Mucosa of descending colon (tissue), 3 donors: ENCODE results near the gene PRR30. TPM values are rescaled to one million over a fixed set of nuclear protein-coding genes. Genes with fewer than 3 reads are reported as not detected.
"Not testable (repeated sequence)": the region's sequence is repeated elsewhere in the genome, so short reads cannot be mapped to it uniquely, and the experiment has no call there.

Source experiments
- ATAC-seq: fragments of 200-7000 bp; cut with Tn5 transposase; one replicate; pipeline ENCODE4 v1.9.1; 2020; ENCODE audit warnings: mild to moderate bottlenecking, moderate library complexity
- DNase-seq, 3 donors: peaks; one replicate each; pipeline ENCODE4 v3.0.0-alpha.2; 2020
- H3K36me3 ChIP-seq: fragments of 200-600 bp; one replicate; pipeline ENCODE4 v1.8.0; 2021; ENCODE audit warnings: low read depth, mild to moderate bottlenecking
- H3K4me1 ChIP-seq: fragments of 200-600 bp; one replicate; pipeline ENCODE4 v1.8.0; 2021; ENCODE audit warnings: low read depth, mild to moderate bottlenecking
- H3K4me3 ChIP-seq: fragments of 200-600 bp; one replicate; pipeline ENCODE4 v1.8.0; 2021; ENCODE audit warnings: mild to moderate bottlenecking
- H3K9me3 ChIP-seq: fragments of 200-600 bp; one replicate; pipeline ENCODE4 v1.8.0; 2021; ENCODE audit warnings: mild to moderate bottlenecking
- intact Hi-C, 2 donors: fragments of 100-400 bp; cut with DNase I in 1 of 2; cut with micrococcal nuclease in 1 of 2; formaldehyde crosslinking; loops; one replicate each; pipeline versions ENCODE4 v1.11.0 to v1.11.1; 2022; cut with DNase I, micrococcal nuclease
- total RNA-seq, 3 donors: library from RNA; stranded (reverse); fragmentation: NEBNext Ultra II Directional in 2 of 3; extraction: Animal tissue kit (Norgen Biotek cat#: 25700) in 2 of 3; gene quantifications; one replicate each; pipeline versions ENCODE4 v1.2.1 to v1.2.4, GENCODE V29; 2021 to 2023
- TF ChIP-seq, protein P1 (sequence below): fragments of 200-600 bp; IDR thresholded peaks from one replicate; pipeline ENCODE4 v1.8.0; 2022; ENCODE audit warnings: antibody characterized with exemption, mild to moderate bottlenecking
- donor health status: DM: no; HTN: no; CAD: no; lungs with moderate emphysema.
- donor health status: DM: no; HTN: no; CAD: no.
- donor health status: DM: no; HTN: yes; CAD: no.

Gene PRR30
- total RNA-seq, 3 donors from 2014 or later, result not detected

DNA sequence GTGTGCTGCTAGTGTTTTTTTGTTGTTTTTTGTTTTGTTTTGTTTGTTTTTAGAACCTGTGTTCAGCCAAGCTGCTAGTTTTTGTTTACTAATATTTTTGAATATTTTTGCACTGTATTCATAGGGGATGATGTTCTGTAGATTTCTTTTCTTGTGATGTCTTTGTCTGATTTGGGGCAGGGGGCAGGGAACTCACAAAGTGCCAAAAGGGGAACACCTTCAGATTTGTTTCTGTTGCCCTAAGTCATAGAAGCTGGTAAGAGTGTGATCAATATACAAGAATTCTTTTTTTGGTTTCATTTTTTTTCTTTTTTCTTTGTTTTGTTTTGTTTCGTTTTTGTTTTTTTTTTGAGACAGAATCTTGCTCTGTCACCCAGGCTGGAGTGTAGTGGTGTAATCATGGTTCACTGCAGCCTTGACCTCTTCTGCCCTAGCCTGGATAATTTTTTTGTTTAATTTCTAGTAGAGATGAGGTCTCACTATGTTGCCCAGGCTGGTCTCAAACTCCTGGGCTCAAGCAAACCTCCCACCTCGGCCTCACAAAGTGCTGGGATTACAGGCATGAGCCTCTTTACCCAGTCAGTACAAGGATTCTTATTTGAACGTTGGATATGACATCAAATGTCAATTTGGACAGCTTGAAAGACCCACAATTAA, 40.3 kb upstream of the PRR30 start:
- intact Hi-C loops, result no loop called here
- TF ChIP-seq, protein P1, sequence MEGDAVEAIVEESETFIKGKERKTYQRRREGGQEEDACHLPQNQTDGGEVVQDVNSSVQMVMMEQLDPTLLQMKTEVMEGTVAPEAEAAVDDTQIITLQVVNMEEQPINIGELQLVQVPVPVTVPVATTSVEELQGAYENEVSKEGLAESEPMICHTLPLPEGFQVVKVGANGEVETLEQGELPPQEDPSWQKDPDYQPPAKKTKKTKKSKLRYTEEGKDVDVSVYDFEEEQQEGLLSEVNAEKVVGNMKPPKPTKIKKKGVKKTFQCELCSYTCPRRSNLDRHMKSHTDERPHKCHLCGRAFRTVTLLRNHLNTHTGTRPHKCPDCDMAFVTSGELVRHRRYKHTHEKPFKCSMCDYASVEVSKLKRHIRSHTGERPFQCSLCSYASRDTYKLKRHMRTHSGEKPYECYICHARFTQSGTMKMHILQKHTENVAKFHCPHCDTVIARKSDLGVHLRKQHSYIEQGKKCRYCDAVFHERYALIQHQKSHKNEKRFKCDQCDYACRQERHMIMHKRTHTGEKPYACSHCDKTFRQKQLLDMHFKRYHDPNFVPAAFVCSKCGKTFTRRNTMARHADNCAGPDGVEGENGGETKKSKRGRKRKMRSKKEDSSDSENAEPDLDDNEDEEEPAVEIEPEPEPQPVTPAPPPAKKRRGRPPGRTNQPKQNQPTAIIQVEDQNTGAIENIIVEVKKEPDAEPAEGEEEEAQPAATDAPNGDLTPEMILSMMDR, result no peak
- Histone ChIP-seq H3K4me3 (no peak overlapping the region), H3K36me3 (no peaks in the 10 kb centered on the region), H3K4me1 (no peaks in the 10 kb centered on the region), H3K9me3 (no peaks in the 10 kb centered on the region)
- ATAC-seq (no peak), DNase-seq (no peak)

DNA sequence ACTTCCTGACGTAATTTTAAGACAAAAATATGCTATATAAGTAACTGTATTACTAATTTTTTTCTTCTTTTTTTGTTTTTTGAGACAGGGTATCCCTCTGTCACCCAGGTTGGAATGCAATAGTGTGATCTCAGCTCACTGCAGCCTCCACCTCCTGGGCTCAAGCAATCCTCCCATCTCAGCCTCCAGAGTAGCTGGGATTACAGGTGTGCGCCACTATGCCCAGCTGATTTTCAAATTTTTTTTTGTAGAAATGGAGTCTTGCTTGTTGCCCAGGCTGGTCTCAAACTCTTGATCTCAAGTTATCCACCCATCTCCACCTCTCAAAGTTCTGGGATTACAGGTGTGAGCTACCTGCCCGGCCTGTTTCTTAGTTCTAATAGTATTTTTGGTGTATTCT, 39.3 kb upstream of the PRR30 start:
- Histone ChIP-seq H3K9me3 (no peaks in the 10 kb centered on the region), H3K36me3 (no peaks in the 10 kb centered on the region), H3K4me1 (no peaks in the 10 kb centered on the region), H3K4me3 (no peak overlapping the region)
- DNase-seq, result no peak
- ATAC-seq, result no peak
- TF ChIP-seq, protein P1, result no peak
- intact Hi-C loops, result no loop called here

DNA sequence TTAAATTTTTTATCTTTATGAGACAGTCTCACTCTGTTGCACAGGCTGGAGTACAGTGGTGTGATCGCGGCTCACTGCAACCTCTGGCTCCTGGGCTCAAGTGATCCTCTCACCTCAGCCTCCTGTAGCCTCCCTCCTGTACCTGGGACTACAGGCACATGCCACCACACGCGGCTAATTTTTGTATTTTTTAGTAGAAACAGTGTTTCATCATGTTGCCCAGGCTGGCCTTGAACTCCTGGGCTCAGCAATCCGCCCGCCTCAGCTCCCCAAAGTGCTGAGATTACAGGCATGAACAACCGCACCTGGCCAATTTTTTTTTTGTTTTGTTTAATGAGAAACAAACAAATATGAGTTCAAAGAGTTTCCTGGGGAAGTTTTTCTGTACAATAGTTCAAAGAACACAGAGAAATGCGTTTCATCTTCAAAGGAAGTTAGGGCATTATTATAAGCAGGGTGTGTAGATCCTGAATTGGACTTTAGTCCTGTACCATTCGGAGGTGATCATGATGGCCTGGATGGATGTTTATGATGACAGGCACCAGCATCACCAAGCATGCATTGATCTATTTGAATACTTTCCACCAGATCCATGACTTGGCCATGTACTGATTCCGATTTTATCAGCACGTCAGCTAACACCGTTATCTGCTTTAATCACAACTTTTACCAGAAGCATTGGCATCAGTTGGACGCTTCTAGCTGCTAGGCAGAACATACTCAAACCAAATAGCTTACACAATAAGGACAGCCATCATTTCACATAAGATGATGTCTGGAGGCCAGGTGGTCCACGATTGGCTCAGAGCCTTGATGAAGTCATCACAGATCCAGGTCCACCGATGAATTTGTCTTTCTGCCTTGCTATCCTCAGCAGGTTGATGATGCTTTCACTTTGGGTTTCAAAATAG, 38.5 kb upstream of the PRR30 start:
- Histone ChIP-seq H3K36me3 (no peaks in the 10 kb centered on the region), H3K9me3 (no peaks in the 10 kb centered on the region), H3K4me1 (no peaks in the 10 kb centered on the region), H3K4me3 (no peak overlapping the region)
- intact Hi-C loops, result no loop called here
- DNase-seq, result no peak
- TF ChIP-seq, protein P1, result no peak
- ATAC-seq, result peak; percentile 61

DNA sequence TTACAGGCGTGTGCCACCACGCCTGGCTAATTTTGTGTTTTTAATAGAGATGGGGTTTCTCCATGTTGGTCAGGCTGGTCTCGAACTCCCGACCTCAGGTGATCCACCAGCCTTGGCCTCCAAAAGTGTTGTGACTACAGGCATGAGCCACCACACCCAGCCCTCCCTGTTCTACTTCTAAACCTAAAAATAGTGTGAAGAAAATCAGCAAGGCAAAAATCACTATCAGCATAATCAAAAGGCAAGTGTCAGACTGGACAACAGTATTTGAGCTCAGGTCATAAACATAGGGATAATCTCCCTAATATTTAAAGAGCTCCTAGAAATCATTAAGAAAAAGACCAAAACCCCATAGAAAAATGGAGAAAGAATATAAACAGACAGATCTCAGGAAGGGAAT, 36.6 kb upstream of the PRR30 start:
- not testable (repeated sequence) for ATAC-seq

DNA sequence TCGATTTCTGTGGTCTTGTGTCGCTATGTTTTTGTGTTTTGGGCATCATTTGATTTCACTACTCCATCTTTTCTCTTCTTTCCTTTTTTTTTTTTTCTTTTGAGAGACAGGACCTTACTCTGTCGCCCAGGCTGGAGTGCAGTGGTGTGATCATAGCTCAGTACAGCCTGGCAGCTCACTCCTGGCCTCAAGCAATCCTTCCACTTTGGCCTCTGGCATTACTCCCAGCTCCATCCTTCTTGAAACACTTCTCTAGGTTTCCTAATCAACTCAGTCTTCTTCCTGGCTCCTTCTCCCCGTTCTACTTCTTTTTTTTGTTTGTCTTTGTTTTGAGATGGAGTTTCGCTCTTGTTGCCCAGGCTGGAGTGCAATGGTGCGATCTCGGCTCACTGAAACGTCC, 36.1 kb upstream of the PRR30 start:
- Histone ChIP-seq H3K9me3 (no peaks in the 10 kb centered on the region), H3K36me3 (no peaks in the 10 kb centered on the region), H3K4me3 (no peak overlapping the region), H3K4me1 (peaks cover 3% of the 10 kb centered on the region)
- intact Hi-C loops, result no loop called here
- DNase-seq (no peak), ATAC-seq (no peak)
- TF ChIP-seq, protein P1, result no peak

More for the DNA sequence above, 36.6 kb upstream of the PRR30 start:
- H3K4me1 ChIP-seq, intact Hi-C loops, H3K4me3 ChIP-seq, H3K36me3 ChIP-seq, H3K9me3 ChIP-seq, DNase-seq: not testable (repeated sequence)

DNA sequence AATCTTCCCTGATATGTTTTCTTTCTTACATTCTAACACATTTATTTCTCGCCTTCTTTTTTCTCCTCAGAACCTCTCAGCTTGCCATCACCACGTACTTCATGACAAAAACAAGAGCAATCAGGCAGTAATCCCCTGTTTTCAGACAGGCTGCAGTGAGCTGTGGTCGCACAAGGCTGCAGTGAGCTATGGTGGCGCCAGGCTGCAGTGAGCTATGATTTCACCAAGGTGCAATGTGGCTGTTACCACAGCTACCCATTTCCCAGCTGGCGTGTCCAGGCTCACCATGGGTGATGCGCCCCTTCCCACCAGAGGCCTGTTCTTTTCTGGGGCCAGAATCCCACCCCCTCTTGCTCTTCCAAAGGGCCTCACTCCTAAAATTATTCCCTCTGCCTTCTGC, 35.4 kb upstream of the PRR30 start:
- H3K4me1 ChIP-seq, result peaks cover 7% of the 10 kb centered on the region
- H3K36me3 ChIP-seq, result no peaks in the 10 kb centered on the region
- no peak overlapping the region for H3K4me3 ChIP-seq
- no peaks in the 10 kb centered on the region for H3K9me3 ChIP-seq
- intact Hi-C loops, result no loop called here
- ATAC-seq, result no peak
- TF ChIP-seq, protein P1, result no peak
- DNase-seq, result no peak
